HEK293 (cell line): ENCODE data around the gene CCDC50.

ENCODE experiments used
- BCL11B ChIP-seq: fragments of 450-650 bp; formaldehyde crosslinking; IDR thresholded peaks from 2 replicates; pipeline ENCODE4 v1.5.1; 2016; ENCODE audit warnings: low read depth, missing biosample characterization, missing genetic modification characterization
- KLF16 ChIP-seq: fragments of 450-650 bp; formaldehyde crosslinking; IDR thresholded peaks from 2 replicates; pipeline ENCODE4 v1.5.1; 2017; ENCODE audit warnings: missing biosample characterization, missing genetic modification characterization
- MEIS1 ChIP-seq: sonication (generic); formaldehyde crosslinking; IDR thresholded peaks from 2 replicates; pipeline ENCODE4 v1.8.1; 2022; ENCODE audit warnings: missing genetic modification reagents, mild to moderate bottlenecking, borderline replicate concordance
- OSR2 ChIP-seq: fragments of 450-650 bp; formaldehyde crosslinking; IDR thresholded peaks from 2 replicates; pipeline ENCODE4 v1.5.1; 2016; ENCODE audit warnings: missing biosample characterization, missing genetic modification characterization
- OVOL3 ChIP-seq: fragments of 450-650 bp; formaldehyde crosslinking; IDR thresholded peaks from 2 replicates; pipeline ENCODE4 v1.5.1; 2016; ENCODE audit warnings: missing biosample characterization, missing genetic modification characterization
- PRDM1 ChIP-seq: fragments of 450-650 bp; formaldehyde crosslinking; IDR thresholded peaks from 2 replicates; pipeline ENCODE4; 2016; ENCODE audit warnings: missing biosample characterization, missing genetic modification characterization
- WT1 ChIP-seq: fragments of 450-650 bp; formaldehyde crosslinking; IDR thresholded peaks from 2 replicates; pipeline ENCODE4 v1.5.1; 2016; ENCODE audit warnings: missing biosample characterization, missing genetic modification characterization
- YY2 ChIP-seq: fragments of 450-650 bp; formaldehyde crosslinking; IDR thresholded peaks from 2 replicates; pipeline ENCODE4 v1.5.1; 2016; ENCODE audit warnings: missing biosample characterization, missing genetic modification characterization
- ZBTB17 ChIP-seq: fragments of 450-650 bp; formaldehyde crosslinking; IDR thresholded peaks from 2 replicates; pipeline ENCODE4 v1.5.1; 2016; ENCODE audit warnings: missing biosample characterization, missing genetic modification characterization
- ZFP69B ChIP-seq: fragments of 450-650 bp; formaldehyde crosslinking; IDR thresholded peaks from 2 replicates; pipeline ENCODE4 v1.5.1; 2016; ENCODE audit warnings: missing biosample characterization, missing genetic modification characterization
- ZIC2 ChIP-seq: fragments of 450-650 bp; formaldehyde crosslinking; IDR thresholded peaks from 2 replicates; pipeline ENCODE4 v1.5.1; 2016; ENCODE audit warnings: missing biosample characterization, missing genetic modification characterization
- ZNF132 ChIP-seq: fragments of 450-650 bp; formaldehyde crosslinking; IDR thresholded peaks from 2 replicates; pipeline ENCODE4 v1.5.1; 2017; ENCODE audit warnings: missing biosample characterization, missing genetic modification characterization, borderline replicate concordance
- ZNF133 ChIP-seq: fragments of 450-650 bp; formaldehyde crosslinking; IDR thresholded peaks from 2 replicates; pipeline ENCODE4 v1.5.1; 2016; ENCODE audit warnings: missing biosample characterization, missing genetic modification characterization
- ZNF175 ChIP-seq: fragments of 450-650 bp; formaldehyde crosslinking; IDR thresholded peaks from 2 replicates; pipeline ENCODE4 v1.5.1; 2016; ENCODE audit warnings: missing biosample characterization, missing genetic modification characterization
- ZNF19 ChIP-seq: fragments of 450-650 bp; formaldehyde crosslinking; IDR thresholded peaks from 2 replicates; pipeline ENCODE4; 2016; ENCODE audit warnings: missing biosample characterization, missing genetic modification characterization, low read depth
- ZNF2 ChIP-seq: fragments of 450-650 bp; formaldehyde crosslinking; IDR thresholded peaks from 2 replicates; pipeline ENCODE4 v1.5.1; 2016; ENCODE audit warnings: missing biosample characterization, missing genetic modification characterization
- ZNF266 ChIP-seq: fragments of 450-650 bp; formaldehyde crosslinking; IDR thresholded peaks from 2 replicates; pipeline ENCODE4 v1.5.1; 2016; ENCODE audit warnings: missing biosample characterization, missing genetic modification characterization, low read depth
- ZNF324 ChIP-seq: fragments of 450-650 bp; formaldehyde crosslinking; IDR thresholded peaks from 2 replicates; pipeline ENCODE4 v1.5.1; 2016; ENCODE audit warnings: missing biosample characterization, missing genetic modification characterization
- ZNF341 ChIP-seq: fragments of 450-650 bp; formaldehyde crosslinking; IDR thresholded peaks from 2 replicates; pipeline ENCODE4; 2016; ENCODE audit warnings: low read depth, missing biosample characterization, missing genetic modification characterization
- ZNF366 ChIP-seq: fragments of 450-650 bp; formaldehyde crosslinking; conservative IDR thresholded peaks from 2 replicates; pipeline ENCODE4 v1.5.1; 2016; ENCODE audit warnings: missing biosample characterization, missing genetic modification characterization
- ZNF426 ChIP-seq: fragments of 450-650 bp; formaldehyde crosslinking; IDR thresholded peaks from 2 replicates; pipeline ENCODE4 v1.5.1; 2017; ENCODE audit warnings: missing biosample characterization, missing genetic modification characterization, mild to moderate bottlenecking, inconsistent platforms, moderate library complexity
- ZNF510 ChIP-seq: fragments of 450-650 bp; formaldehyde crosslinking; IDR thresholded peaks from 2 replicates; pipeline ENCODE4 v1.5.1; 2018; ENCODE audit warnings: mild to moderate bottlenecking, missing genetic modification characterization, missing biosample characterization; ENCODE audit not compliant: insufficient replicate concordance
- ZNF585B ChIP-seq: fragments of 450-650 bp; formaldehyde crosslinking; IDR thresholded peaks from 2 replicates; pipeline ENCODE4 v1.5.1; 2016; ENCODE audit warnings: missing biosample characterization, missing genetic modification characterization
- ZNF701 ChIP-seq: fragments of 450-650 bp; formaldehyde crosslinking; IDR thresholded peaks from 2 replicates; pipeline ENCODE4 v1.5.1; 2016; ENCODE audit warnings: missing biosample characterization, missing genetic modification characterization
- ZNF777 ChIP-seq: fragments of 450-650 bp; formaldehyde crosslinking; IDR thresholded peaks from 2 replicates; pipeline ENCODE4 v1.5.1; 2017; ENCODE audit warnings: missing biosample characterization, missing genetic modification characterization, borderline replicate concordance
- TF ChIP-seq, protein P1 (sequence below): fragments of 450-650 bp; formaldehyde crosslinking; conservative IDR thresholded peaks from 2 replicates; pipeline ENCODE4 v1.5.1; 2016; ENCODE audit warnings: low read depth, missing biosample characterization, missing genetic modification characterization
- TF ChIP-seq, protein P2 (sequence below): fragments of 450-650 bp; formaldehyde crosslinking; IDR thresholded peaks from 2 replicates; pipeline ENCODE4 v1.5.1; 2016; ENCODE audit warnings: missing biosample characterization, missing genetic modification characterization
- TF ChIP-seq, protein P3 (sequence below): fragments of 450-650 bp; formaldehyde crosslinking; IDR thresholded peaks from 2 replicates; pipeline ENCODE4 v1.5.1; 2016; ENCODE audit warnings: missing biosample characterization, missing genetic modification characterization
- TF ChIP-seq, protein P4 (sequence below): fragments of 450-650 bp; formaldehyde crosslinking; IDR thresholded peaks from 2 replicates; pipeline ENCODE4 v1.5.1; 2017; ENCODE audit warnings: missing biosample characterization, missing genetic modification characterization
- TF ChIP-seq, protein P5 (sequence below): fragments of 450-650 bp; formaldehyde crosslinking; IDR thresholded peaks from 2 replicates; pipeline ENCODE4 v1.5.1; 2016; ENCODE audit warnings: missing biosample characterization, missing genetic modification characterization

CCDC50 gene

DNA sequence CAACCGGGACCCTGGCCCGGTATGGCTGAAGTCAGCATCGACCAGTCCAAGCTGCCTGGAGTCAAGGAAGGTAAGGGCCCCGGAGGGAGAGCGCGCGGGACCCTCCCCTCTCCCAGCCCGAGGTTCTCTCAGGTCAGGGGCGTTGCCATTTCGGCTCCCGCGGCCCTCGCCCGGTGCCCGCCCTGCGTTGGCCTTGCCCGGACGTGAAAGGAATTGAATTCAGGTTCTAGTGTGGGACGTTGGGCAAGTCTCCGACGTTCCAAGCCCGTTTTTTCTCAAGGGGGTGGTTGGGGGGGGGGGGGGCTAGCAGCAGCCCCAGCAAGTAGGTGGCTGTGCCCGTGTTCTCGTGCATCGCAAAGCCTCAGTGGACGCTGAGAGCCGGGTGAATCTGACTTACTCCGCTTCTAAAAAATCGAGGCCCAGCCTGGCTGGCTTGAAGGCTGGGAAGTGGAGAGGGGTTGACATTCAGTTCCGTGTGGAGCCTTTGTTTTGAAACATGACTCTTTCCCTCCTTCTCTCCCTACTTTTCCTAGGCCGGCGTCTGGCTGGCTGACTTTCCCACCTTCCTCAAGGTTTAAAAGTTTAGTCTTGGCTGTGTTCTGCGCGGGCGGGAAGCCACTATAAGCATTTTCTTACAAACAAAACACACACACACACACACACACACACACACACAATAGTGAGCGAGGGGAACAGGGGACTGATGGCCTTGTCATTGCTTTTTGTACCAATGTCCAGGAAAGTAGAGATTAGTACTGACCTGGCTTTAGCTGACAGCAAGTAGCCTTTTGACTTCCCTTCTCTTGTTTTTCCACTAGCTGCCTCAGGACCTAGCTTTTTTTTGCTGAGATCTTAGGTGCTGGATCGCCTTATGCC lies 698 bp downstream of the CCDC50 start, which contains the start of gene UTS2B (continued):
- TF ChIP-seq ZNF510 = no peak
- TF ChIP-seq MEIS1 = no peak
- no peak for TF ChIP-seq ZBTB17
- no peak for TF ChIP-seq ZIC2 (tag by site-specific recombination)
- TF ChIP-seq ZNF701 (tag by site-specific recombination) = no peak
- TF ChIP-seq, protein P1, sequence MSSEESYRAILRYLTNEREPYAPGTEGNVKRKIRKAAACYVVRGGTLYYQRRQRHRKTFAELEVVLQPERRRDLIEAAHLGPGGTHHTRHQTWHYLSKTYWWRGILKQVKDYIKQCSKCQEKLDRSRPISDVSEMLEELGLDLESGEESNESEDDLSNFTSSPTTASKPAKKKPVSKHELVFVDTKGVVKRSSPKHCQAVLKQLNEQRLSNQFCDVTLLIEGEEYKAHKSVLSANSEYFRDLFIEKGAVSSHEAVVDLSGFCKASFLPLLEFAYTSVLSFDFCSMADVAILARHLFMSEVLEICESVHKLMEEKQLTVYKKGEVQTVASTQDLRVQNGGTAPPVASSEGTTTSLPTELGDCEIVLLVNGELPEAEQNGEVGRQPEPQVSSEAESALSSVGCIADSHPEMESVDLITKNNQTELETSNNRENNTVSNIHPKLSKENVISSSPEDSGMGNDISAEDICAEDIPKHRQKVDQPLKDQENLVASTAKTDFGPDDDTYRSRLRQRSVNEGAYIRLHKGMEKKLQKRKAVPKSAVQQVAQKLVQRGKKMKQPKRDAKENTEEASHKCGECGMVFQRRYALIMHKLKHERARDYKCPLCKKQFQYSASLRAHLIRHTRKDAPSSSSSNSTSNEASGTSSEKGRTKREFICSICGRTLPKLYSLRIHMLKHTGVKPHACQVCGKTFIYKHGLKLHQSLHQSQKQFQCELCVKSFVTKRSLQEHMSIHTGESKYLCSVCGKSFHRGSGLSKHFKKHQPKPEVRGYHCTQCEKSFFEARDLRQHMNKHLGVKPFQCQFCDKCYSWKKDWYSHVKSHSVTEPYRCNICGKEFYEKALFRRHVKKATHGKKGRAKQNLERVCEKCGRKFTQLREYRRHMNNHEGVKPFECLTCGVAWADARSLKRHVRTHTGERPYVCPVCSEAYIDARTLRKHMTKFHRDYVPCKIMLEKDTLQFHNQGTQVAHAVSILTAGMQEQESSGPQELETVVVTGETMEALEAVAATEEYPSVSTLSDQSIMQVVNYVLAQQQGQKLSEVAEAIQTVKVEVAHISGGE = no peak
- peak; percentile 65 for TF ChIP-seq ZNF366 (tag by site-specific recombination)
- TF ChIP-seq, protein P2, sequence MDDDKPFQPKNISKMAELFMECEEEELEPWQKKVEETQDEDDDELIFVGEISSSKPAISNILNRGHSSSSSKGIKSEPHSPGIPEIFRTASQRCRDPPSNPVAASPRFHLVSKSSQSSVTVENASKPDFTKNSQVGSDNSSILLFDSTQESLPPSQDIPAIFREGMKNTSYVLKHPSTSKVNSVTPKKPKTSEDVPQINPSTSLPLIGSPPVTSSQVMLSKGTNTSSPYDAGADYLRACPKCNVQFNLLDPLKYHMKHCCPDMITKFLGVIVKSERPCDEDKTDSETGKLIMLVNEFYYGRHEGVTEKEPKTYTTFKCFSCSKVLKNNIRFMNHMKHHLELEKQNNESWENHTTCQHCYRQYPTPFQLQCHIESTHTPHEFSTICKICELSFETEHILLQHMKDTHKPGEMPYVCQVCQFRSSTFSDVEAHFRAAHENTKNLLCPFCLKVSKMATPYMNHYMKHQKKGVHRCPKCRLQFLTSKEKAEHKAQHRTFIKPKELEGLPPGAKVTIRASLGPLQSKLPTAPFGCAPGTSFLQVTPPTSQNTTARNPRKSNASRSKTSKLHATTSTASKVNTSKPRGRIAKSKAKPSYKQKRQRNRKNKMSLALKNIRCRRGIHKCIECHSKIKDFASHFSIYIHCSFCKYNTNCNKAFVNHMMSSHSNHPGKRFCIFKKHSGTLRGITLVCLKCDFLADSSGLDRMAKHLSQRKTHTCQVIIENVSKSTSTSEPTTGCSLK (tag by site-specific recombination) = no peak
- TF ChIP-seq OVOL3 = no peak
- TF ChIP-seq ZNF426 (tag by site-specific recombination) = no peak
- no peak for TF ChIP-seq ZNF133 (tag by site-specific recombination)
- TF ChIP-seq, protein P3, sequence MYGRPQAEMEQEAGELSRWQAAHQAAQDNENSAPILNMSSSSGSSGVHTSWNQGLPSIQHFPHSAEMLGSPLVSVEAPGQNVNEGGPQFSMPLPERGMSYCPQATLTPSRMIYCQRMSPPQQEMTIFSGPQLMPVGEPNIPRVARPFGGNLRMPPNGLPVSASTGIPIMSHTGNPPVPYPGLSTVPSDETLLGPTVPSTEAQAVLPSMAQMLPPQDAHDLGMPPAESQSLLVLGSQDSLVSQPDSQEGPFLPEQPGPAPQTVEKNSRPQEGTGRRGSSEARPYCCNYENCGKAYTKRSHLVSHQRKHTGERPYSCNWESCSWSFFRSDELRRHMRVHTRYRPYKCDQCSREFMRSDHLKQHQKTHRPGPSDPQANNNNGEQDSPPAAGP = no peak
- no peak for TF ChIP-seq WT1 (tag by site-specific recombination)
- no peak for TF ChIP-seq ZNF266
- TF ChIP-seq, protein P4, sequence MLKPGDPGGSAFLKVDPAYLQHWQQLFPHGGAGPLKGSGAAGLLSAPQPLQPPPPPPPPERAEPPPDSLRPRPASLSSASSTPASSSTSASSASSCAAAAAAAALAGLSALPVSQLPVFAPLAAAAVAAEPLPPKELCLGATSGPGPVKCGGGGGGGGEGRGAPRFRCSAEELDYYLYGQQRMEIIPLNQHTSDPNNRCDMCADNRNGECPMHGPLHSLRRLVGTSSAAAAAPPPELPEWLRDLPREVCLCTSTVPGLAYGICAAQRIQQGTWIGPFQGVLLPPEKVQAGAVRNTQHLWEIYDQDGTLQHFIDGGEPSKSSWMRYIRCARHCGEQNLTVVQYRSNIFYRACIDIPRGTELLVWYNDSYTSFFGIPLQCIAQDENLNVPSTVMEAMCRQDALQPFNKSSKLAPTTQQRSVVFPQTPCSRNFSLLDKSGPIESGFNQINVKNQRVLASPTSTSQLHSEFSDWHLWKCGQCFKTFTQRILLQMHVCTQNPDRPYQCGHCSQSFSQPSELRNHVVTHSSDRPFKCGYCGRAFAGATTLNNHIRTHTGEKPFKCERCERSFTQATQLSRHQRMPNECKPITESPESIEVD = 0 out of 2 replicates have a peak, but pooled peaks have one; percentile 7
- no peak for TF ChIP-seq ZNF585B (tag by site-specific recombination)
- no peak for TF ChIP-seq KLF16 (tag by site-specific recombination)
- TF ChIP-seq ZNF175 (tag by site-specific recombination) = no peak
- TF ChIP-seq ZNF341 (tag by site-specific recombination) = no peak; the same call in 1 of the 2 replicates
- TF ChIP-seq ZNF324 (tag by site-specific recombination) = no peak
- 0 out of 2 replicates have a peak, but pooled peaks have one; percentile 30 for TF ChIP-seq BCL11B
- TF ChIP-seq PRDM1 = peak; percentile 60; the same call in 1 of the 2 replicates
- TF ChIP-seq, protein P5, sequence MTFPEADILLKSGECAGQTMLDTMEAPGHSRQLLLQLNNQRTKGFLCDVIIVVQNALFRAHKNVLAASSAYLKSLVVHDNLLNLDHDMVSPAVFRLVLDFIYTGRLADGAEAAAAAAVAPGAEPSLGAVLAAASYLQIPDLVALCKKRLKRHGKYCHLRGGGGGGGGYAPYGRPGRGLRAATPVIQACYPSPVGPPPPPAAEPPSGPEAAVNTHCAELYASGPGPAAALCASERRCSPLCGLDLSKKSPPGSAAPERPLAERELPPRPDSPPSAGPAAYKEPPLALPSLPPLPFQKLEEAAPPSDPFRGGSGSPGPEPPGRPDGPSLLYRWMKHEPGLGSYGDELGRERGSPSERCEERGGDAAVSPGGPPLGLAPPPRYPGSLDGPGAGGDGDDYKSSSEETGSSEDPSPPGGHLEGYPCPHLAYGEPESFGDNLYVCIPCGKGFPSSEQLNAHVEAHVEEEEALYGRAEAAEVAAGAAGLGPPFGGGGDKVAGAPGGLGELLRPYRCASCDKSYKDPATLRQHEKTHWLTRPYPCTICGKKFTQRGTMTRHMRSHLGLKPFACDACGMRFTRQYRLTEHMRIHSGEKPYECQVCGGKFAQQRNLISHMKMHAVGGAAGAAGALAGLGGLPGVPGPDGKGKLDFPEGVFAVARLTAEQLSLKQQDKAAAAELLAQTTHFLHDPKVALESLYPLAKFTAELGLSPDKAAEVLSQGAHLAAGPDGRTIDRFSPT (tag by site-specific recombination) = peak; percentile 72; the same call in 1 of the 2 replicates
- TF ChIP-seq ZFP69B = peak; percentile 87
- no peak for TF ChIP-seq OSR2 (tag by site-specific recombination)
- TF ChIP-seq ZNF19 (tag by site-specific recombination) = no peak
- no peak for TF ChIP-seq ZNF132 (tag by site-specific recombination)
- peak; percentile 74 for TF ChIP-seq ZNF2
- no peak for TF ChIP-seq YY2
- TF ChIP-seq ZNF777 = no peak
